SKM-1 (cell line): ENCODE data around the gene MRPS14.
"Not testable (repeated sequence)": the region's sequence is repeated elsewhere in the genome, so short reads cannot be mapped to it uniquely, and the experiment has no call there.

Experiments
- DNase-seq: peaks from one replicate; lab custom pipeline; 2025; ENCODE audit not compliant: unreplicated experiment; lab: John Stamatoyannopoulos, UW

The MRPS14 gene

DNA sequence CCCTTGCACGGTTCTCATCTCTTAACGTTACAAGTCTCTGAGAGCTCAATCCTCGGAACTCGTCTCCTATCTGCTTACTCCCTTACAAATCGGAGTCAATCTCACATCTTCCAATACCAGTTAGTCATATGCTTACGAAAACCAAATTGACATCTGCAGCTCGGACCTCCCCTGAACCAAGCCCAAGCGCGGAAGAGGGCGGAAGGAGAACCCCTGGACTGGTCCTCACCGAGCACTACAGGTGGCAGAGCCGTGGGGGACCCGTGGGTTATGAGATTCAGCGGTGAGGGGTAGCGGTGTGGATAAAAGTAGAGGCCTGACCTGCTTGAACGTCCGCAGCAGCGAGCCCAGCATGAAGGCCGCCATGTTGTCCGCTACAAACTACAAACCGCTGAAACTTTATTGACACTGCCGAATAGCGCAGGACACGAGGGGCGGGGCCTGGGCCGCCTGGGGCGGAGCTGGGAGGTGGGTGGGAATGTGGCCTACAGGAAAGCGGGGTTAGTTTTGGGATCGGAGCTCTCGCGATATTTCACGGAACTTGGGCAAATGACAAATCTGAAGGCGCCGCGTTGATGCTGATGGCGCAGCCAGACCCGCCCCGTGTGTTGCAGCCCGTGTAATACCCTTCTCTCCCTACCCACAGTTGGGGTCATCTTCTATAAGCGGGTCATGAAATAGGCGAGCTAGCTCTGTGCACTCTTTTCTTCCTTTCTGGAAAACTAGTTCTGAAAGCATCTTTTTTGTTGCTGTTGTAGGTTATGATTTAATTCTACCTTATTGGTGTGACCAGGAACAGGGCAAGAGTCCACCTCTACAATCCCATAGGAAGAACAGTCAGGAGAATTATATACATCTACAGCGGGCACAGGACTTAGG lies at the start of gene MRPS14:
Gene MRPS14 (minus strand): TSS at position 383 of the 879 bp plus-strand sequence. CDS start 17 bp downstream, at position 366.
- DNase-seq, result peak; percentile 98

DNA sequence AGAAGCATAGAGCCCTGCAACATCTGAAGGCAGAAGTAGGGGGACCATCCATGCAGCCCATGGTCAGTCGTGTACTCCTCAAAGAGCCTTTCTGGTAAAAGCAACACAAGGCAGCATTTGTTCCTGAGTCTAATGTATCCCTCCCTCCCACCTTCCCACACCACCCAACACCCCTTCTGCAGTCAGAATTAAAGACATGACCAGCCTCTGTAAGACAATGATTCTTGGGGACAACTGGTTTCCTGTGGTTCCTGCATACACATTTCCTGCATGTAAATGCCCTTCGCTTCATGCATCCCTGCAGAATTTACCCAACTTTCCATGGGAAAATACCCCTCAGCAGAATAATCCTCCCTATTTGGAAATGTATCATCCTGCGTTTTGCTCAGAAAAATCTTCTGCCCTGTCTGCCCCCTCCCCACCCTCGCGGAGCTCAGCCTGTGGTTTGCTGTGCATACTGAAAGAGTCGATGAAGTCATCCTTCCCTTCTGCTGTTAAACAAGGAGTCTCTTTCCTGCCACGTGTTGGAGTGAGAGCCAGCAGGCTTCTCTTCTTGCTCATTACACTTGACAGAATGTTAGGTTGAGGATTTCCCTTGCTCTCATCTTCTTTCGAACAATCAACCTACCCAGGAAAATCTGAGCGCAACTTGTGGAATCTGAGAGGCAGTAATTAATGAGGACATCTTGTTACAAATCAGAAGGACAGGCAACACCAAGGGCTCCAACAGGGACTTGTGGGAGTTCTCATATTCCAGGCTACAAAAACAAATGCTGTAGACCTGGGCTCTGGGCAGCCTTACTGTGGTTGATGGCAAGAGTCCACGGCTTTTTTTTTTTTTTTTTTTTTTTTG lies 49.1 kb upstream of the MRPS14 start:
- peak; percentile 97 for DNase-seq

DNA sequence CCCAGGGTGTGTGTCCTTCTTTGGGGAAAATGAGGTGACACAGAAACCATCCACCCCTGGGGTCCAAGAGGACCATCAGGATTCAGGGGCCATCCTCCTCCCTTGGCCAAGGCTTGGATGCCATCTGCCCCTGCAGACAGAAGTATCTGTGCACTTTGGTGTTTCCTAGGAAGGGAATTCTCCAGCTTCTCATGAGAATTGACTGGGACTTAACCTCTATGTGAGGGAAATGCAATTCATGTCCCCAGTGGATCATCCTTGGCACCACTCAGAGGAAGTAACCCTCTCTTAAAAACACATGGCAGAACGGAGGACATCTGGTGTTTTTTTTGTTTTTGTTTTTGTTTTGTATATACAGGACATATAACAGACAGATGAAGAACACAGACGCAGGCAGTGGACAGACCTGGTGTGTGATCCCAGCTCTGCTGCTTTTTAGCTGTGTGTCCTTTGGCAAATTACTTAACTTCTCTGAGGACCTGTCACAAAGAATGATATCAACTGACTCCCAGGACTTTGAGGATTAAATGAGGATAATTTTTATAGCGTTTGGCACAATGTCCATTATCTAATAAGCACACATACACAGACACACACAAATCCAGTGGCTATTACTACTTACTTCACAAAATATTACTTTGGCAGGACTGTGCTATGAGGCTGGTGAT lies 48.2 kb upstream of the MRPS14 start:
- DNase-seq, result no peak

DNA sequence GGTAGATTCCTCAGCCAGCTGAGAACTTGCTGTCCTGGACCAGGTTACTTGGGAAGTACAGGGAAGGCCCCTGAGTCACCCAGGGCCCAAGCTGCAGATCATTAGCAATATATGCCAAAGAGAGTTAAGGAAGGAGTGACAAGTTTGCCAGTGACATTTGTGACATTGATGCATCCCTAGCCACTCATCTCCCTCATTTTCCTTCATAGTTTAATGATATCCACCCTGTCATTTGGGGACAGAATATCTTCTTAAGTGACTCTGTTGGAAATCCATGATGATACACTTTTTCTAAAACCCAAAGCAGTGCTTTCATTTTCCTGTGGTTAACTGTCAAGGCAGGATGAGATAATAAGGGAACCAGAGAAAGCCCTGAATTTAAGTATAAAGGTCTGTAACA lies 47.6 kb upstream of the MRPS14 start:
- DNase-seq, result no peak

DNA sequence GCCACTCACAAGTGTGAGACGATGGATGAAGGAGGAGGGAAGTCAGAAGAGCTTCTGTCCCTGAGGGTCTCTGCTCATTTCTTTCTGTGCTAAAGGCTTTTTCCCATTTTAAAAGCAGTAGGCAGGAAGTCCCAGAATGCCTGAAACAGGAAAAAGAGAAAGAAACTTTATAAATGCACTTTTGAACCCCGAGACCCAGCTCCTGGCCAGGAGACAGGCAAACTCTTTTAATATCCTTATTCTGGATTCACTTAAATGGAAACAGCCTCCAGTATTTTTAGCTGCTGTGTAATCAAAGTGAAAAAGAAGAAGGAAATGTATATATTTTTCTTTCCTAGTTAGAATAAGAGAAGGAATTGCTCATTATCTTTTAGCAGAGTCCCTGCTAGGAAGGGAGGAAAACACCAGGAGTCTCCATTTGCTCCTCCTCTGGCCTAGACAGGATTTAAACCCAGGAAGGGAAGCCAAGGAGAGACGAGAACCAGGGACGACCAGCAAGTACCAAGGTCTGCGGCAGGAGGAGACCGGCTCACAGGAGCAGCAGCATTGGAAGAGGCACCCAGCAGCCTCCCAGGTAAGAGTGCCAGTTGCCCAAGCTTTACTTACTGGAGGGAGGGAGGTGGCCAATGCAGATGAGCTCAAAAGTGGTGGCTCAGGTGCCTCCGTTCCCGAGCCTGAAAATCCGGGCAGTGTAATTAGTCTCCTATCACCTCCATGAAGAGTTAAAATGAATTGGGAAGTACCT lies 44.3 kb upstream of the MRPS14 start, which contains the start of gene TNN:
Gene TNN (plus strand): TSS at position 472 of the 745 bp plus-strand sequence. CDS start 9,586 bp downstream, outside the sequence.
- no peak for DNase-seq

DNA sequence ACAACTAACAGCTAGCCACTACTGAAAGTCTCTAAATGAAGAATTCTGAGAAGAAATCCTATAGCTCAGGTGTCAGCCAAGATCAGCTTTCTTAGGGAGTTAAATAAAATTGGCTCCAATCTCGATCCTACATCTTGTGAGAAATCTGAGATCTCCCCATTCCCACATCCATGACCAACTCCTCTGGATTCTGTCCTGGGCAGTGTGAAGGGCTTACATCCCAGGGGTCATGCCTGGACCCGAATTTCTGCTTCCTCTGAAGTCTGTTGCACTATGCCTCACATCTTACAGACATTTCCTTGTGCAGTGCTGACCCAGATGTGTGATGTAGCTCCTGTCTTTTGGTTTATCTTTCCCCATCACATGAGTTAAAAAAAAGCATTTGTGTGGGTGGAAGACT lies 39.6 kb upstream of the MRPS14 start:
- DNase-seq, result no peak

DNA sequence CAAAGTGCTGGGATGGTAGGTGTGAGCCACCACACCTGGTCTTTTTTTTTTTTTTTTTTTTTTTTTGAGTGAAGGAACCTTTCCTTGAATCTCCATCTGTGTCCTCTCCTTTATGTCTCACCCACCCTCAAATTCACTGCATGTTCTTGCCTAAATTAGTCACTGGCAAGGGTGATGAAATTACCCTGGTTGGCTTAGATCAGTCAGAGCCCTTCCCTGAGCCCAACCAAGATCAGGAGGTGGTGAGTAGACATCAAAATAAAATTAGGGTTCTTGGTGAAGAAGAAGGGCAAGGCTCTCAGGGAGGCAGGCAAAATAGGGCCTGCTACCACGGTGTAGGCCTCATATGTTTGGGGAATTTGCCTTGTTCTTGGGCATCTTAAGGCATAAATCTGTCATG lies 39.1 kb upstream of the MRPS14 start:
- no peak for DNase-seq

DNA sequence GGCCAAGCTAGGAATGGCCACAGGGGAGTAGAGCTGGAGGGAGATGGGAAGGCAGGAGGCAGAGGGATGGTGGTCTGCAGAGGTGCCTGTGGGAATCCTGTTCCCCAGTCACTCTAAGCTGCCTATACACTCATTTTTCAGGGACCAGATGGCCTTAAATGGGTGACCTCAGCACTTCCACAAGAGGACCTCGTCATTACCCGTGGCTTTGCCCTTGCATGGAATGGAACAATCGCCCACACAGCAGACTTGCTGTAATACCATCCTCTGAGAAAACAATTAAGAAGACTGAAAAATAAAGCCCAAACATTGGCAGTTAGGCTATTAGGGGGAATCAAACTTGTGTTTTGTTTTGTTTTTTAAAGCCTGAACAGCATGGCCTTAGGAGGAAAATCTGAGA lies 31.5 kb upstream of the MRPS14 start:
- DNase-seq, result no peak

DNA sequence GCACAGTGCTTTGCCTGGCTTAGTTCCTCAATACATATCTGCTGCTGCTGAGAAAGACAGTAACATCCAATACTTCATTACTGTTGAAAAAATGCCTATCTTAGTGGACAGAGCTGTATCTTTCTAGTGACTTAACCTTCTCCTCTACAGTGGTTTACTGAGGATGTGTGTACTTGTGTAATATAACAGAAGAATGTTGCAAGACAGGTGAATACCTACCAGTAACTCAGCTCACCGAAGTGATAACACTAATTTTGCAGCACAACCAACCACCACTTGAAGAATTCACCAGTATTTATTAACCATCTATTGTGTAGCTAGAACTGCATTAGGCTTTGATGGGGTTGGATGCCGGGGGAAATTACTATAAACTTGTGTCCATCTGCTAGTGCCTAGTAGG lies 27.8 kb upstream of the MRPS14 start:
- DNase-seq, result no peak

DNA sequence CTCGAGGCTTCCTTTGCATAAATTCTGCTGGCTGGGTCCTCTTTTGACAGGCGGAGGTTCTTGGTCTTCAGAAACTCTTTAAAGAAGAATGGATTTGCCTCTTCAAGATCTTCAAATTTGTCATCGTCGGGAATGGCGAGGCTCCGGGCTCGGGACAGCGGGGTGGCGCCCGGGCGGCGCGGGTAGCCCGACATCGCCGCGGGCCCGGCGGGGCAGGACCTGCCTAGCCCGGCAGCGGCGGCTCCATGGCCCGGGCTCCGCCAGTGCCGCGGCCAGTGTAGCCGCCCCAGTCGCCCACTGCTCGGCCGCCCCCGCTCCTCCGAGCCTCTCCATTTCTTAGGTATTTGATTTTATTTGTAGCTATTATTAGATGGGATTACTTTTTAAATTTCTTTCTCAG lies 22.3 kb upstream of the MRPS14 start:
- DNase-seq, result no peak

DNA sequence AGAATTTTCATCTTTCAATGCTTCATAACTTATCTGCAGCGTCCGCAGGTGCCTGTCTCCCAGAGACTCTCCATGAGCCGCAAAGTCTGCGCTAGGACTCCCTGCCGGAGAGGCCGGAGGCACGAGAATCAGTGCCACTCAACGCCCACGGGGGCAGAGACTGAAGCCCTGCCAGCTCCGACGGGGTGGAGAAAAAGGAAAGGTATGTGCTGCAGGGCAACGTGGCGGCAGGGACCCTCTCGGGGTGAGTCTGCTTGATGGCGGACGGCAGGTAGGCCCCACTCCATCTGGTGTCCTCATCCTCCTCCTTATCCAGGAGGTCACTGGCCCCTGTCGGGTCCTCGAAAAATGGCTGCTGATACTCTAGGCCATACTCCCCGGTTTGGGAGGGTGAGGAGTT lies 21.9 kb upstream of the MRPS14 start:
- DNase-seq, result no peak

DNA sequence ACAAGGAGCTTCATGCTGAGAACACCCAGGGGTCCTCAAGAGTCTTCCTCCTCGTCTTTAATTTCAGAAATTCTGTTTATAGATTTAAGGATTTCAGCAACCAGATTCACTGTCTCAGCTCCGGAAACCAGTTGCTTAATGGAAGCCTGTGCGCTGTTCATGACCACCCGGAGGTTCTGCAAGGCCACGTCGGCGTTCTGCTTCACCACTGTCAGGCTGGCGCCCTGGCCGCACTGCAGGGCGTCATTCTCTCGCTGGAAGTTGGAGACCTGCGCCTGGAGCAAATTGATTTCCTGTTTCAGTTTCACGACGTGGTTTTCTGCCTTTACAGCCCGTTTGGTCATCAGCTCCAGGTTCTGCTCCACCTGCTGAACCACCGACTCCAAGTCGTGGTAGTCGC lies 21.4 kb upstream of the MRPS14 start:
- not testable (repeated sequence) for DNase-seq

DNA sequence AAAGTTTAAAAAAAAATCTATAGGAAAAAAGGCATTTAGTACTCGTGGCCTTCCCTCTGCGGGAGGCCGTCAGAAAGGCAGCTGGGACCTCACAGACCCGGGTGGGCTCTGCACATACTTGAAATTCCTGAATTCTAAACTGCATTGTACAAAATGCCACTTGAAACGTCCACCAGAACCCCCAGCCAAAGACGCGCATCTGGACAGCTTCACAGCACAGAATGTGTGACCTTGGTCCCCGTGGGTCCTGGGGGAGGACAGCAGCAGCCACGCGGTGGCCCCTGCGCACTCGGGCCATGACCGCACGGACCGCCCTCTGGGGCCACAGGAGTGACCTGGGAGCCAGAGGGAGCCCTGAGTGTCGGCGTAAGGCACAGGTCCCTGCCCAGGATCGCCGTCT lies 20.6 kb upstream of the MRPS14 start:
- no peak for DNase-seq

DNA sequence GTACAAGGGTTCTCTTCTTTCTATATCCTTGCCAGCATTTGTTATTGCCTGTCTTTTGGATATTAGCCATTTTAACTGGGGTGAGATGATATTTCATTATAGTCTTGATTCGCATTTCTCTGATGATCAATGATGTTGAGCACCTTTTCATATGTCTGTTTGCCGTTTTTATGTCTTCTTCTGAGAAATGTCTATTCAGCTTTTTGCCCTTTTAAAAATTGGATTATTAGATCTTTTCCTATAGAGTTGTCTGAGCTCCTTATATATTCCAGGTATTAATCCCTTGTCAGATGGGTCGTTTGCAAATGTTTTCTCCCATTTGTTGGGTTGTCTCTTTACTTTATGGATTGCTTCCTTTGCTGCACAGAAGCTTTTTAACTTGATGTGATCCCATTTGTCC lies 19.4 kb upstream of the MRPS14 start:
- no peak for DNase-seq

DNA sequence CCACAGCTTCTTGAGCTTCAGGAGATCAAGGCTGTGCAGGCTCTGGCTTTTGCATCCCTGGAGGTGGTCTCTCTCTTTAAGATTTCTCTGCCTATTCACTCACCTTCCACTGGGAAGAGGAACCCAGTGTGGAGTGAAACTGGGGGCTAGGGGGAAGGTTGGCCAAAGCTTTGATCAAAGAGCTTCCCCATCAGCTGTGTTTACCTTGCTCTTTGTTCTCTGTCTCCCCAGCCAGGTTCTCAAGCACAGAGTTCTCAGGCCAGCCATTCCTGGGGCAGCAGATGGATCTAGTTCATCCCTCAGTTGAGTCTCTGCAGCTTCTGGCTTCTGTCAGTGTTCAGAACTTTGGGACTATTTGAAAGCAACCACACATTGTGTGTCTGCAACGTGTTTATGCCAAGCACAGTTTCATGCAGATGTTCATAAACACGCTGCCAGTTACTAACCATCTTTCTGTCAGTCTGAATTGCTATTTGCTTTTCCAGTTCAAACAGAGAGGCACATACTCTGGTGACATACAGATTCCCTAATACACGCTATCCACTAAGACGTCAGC lies 17.2 kb upstream of the MRPS14 start:
- DNase-seq, result no peak

DNA sequence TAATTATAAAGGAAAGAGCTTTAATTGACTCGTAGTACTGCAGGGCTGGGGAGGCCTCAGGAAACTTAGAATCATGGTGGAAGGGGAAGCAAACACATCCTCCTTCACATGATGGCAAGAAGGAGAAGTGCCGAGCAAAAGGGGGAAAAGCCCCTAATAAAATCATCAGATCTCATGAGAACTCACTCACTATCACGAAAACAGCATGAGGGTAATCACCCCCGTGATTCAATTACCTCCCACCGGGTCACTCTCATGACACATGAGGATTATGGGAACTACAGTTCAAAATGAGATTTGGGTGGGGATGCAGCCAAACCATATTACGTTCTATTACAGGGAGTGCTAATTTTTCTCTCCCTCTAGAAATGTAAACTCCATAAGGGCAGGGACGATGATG lies 14.2 kb upstream of the MRPS14 start:
- no peak for DNase-seq

DNA sequence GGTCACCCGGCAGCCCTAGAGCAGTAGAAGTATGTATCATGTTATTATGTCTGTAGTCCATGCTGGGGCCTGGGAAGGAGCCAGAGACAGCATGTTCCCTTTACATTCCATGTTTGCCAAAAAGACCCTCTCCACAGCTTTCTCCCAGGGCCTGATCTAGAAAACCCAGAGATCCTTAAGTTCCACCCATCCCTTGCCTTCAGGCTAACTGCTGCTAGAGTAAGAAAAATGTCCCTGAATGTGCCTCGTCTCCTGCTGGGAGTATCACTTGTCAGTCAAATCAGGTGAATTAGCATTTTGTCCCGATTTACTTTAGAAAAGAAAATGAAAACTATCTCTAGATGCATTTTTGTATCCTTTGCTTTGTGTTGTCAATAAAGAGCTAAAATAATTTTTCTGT lies 13.3 kb upstream of the MRPS14 start:
- no peak for DNase-seq

DNA sequence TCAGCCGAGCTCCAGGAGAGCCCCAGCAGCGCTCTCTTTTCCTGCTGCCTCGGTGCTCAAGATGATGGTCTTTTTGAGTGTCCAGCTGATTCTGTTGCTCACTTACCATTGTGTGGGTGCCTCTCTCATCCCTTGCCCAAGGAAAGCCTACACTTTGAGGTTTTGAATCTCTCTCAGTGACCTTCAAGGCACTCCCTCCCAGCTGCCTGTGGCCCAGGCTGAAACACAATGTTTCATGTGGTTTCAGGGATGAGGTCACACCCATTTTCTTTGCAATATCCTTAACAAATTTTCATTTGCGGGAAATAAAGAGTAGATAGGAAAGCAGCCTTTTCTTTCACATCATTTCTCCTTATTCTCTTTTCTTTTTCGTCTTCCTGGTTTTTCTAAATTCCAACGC lies 12.6 kb upstream of the MRPS14 start:
- DNase-seq, result no peak

DNA sequence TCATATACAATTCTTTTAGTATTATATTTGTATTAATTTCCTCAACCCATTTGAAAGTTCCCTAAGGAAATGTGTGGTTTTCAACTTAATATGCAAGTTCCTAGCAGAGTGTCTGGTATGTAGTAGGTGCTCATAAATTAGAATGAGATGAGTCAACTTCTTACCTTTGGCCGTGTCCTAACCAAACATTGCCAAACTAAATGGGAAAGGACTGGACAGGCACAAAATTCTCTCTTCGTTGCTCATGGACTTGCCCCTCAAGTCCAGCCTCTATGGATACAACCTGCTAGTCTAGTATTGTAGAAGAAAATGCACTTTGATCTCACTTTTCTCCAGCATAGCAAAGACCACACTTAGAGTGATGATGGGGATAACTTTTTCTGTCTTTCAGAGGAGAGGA lies 11.6 kb upstream of the MRPS14 start:
- DNase-seq, result no peak

DNA sequence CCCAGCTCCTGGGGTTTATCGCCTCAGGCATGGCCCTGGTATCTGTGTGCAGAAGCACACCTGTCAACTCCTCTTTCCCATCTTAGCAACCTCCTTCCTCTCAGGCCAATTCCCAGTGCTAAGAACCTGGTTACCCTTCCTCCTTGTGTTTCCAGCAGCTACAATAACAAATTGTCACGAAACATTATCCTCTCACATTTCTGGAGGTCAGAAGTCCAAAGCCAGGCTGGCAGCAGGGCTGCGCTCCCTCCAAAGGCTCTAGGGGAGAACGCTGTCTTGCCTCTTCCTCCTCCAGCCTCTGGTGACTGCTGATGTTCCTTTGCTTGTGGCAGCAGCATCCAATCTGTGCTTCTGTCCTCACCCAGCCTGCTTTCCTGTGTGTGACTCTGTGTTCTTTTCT lies 10.7 kb upstream of the MRPS14 start:
- no peak for DNase-seq
